Activated CD8-positive, alpha-beta memory T cell treated with anti-CD3 and anti-CD28 coated beads, Interleukin-2, amount 50 U/mL, for 1 hour (primary cell): Measurements from ENCODE around the gene CAPZA1.
"Not testable (repeated sequence)": the region's sequence is repeated elsewhere in the genome, so short reads cannot be mapped to it uniquely, and the experiment has no call there.

ENCODE experiments used
- DNase-seq: peaks from one replicate; pipeline ENCODE4 v3.0.0-alpha.2; 2020; ENCODE audit errors: extremely low read depth

The CAPZA1 gene

DNA sequence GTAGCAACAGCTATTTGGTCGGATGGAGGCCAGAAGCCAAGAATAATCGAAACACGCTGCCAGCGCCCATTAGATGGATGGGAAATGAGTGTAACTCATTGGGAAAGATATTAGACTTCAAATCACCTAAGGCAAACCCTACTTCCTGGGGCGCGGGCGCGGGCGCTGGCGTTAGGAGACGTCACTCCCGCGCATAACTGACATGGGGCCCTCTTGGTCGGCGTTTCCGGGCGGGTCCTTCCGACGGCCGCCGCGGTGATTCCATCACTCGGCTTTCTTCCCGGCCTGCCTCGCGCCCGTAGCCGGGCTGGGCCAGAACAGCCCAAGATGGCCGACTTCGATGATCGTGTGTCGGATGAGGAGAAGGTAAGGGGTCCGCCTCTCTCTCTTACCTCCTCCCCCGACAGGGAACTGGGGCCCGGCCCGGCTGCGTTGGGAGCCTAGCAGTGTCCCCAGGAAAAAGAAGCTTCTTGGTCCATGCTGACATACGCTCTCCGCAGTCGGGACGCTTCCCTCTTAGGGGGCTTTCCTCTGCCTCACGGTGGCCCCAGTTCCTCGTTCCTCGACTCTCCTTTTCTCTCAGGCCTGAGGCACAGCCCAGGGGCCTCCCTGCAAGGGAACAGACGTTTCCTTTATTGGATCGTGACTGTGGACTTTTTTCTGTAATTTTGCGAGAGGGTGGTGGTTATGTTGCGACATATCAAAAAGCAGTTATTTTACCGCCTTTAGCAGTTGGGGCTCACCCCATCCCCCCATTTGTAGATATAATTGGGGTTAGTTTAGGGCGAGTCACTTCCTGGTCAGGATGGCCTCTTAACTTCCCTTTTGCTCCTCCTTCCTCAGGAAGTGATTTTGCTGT lies at the start of gene CAPZA1:
Gene CAPZA1 (plus strand): TSS at position 315 of the 859 bp plus-strand sequence. CDS start 13 bp downstream, at position 328.
- DNase-seq: peak; percentile 81

DNA sequence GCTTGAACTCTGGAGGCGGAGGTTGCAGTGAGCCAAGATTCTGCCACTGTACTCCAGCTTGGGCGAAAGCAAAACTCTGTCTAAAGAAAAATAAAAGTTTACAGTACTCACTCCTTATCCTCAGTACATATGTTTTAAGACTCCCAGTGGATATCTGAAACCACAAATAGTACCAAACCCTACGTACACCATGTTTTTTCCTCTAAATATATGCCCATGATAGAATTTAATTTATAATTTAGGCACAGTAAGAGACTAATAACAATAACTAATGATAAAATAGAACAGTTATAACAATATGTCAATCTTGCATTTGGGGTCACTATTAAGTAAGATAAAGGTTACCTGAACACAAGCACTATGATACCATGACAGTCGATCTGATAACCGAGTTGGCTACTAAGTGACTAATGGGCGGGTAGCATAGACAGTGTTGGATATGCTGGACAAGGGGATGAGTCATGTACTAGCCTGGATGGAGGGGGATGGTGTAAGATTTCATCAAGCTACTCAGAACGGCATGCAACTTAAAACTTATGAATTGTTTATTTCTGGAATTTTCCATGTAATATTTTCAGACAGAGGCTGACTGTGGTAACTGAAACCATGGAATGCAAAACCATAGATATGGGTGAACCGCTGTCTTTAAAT lies 44.4 kb upstream of the CAPZA1 start:
- no peak for DNase-seq

DNA sequence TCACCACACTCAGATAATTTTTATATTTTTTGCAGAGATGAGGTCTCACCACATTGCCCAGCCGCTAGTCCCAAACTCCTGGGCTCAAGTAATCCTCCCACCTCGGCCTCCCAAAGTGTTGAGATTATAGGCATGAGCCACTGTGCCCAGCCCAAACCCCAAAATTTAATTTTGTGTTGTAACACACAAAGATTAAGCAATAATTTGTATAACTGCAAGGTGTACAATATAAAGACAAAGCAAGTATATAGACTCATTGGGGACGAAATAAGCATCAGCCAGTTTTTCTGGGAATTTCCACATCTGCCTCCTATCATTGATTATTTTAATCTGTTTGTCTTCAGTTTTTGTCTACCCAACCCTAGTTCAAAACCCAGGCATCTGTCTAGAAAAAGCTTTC lies 43.4 kb upstream of the CAPZA1 start:
- no peak for DNase-seq

- no peak for DNase-seq
These were observed 39.7 kb upstream of the CAPZA1 start for GRCh38 chr1:112579801-112580510.

- DNase-seq: no peak
These were observed 37.9 kb upstream of the CAPZA1 start for GRCh38 chr1:112581586-112582192.

- no peak for DNase-seq
These were observed 36.3 kb upstream of the CAPZA1 start for GRCh38 chr1:112583366-112583765.

DNA sequence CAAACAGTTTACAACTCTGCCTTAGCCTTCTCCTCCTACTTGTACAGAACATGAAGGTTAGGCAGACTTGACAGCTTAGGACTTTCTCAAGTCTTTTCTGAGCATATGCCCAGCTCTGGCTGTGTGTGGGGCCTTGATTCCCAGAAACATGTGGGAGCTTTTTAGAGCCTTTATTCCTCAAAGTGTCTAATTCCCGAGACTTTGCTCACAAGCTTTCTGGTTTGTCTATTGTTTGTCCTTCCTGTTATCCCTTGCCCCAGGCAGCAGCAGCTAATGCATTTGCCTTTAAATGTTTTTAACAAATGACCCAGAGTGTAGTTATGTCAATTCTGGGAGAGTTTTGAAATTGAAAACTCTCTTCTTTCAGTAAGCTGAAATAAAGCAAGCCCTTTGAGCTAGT lies 29.9 kb upstream of the CAPZA1 start:
- DNase-seq: no peak

DNA sequence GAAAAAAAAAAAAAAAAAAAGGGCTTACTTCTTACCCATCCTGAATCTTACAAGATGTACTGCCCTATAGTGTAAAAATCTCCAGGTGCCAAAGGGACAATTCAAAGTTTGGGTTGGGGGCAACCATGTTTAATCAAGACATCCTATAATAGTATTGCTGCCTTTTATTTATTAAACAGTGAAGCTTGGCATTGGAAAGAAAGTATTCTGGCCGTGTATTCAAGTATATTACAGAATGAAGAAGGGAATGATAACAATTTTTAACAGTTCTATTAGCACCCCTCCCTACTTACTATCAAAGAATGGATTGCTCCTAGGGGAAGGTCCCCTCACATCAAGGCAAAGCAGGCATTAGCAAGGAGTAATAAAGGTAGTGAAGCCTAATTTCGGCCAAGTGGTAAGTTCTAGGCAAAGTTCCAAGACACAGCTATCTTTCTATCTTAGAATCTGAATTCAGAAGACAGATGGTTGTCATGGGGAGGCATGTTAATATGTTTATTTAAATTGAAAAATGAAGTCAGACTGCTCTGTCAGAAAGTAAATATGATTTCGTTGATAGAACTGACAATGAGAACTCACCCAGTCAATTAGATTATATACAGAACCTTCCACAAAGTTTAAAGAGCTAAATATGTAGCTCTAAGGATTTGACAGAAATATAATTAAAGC lies 25.3 kb upstream of the CAPZA1 start:
- no peak for DNase-seq

DNA sequence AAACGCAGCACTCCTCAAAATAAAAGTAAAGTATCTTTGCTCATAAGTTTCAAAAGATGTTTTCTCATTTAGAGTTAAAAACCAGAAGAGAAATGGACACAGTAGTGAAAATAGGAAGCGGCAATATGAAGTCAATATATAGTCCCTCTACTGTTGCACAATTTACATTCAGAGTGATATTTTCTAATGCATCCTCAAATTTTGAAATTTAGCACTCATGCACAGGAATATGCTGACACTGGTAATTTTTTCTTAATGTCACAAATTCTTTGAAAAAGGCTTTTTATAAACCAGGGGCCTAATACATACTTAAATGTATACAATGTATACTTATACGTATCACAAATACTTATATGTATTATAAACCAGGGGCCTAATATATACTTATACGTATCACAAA lies 20.2 kb upstream of the CAPZA1 start:
- DNase-seq: no peak

GRCh38 chr1:112603012-112603411 lies 16.6 kb upstream of the CAPZA1 start:
- DNase-seq: no peak

DNA sequence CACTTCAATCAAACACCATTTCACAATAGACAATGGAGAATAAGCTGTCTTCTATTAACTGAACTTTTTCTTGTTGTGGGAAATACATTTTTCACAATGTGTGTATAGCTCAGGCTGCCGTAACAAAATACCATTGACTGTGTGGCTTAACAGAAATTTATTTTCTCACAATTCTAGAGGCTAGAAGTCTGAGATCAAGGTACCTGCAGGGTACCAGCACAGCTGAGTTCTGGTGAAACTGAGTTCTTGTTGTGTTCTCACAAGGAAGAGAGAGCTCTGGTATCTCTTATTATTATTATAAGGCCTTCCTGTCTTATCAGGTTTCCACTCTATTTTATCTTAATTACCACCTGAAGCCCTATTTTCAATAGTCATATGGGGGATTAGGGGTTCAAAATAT lies 16.1 kb upstream of the CAPZA1 start:
- no peak for DNase-seq

DNA sequence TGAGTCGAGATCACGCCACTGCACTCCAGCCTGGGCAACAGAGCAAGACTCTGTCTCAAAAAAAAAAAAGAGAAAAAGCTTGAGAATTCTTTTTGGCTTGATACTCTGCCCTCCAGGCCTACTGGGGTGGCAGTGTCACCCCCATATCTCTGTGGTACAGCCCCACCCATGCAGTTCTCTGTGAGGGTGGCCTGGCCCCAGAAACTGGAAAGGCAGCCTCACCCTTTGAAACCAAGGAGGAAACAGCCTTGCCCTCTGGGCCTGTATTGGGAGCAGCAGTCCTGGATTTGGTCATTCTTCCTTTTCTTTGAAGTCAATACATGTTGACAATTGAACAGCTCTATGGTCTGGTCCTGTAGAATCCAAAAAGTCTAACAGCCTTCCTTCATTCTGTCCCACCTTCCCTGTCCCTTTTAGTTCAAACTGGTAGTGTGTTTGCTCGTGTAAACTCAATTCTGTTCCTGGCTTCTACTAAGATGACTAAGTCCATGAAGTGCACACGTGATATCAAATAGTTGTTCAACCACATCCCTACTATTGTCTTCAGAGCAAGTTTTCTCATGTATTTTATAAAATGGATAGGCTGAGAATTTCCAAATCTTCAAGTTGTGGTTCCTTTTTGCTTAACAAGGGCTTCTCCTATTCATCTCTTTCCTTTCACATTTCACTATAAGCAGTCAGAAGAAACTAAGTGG lies 13.9 kb upstream of the CAPZA1 start:
- DNase-seq: no peak

DNA sequence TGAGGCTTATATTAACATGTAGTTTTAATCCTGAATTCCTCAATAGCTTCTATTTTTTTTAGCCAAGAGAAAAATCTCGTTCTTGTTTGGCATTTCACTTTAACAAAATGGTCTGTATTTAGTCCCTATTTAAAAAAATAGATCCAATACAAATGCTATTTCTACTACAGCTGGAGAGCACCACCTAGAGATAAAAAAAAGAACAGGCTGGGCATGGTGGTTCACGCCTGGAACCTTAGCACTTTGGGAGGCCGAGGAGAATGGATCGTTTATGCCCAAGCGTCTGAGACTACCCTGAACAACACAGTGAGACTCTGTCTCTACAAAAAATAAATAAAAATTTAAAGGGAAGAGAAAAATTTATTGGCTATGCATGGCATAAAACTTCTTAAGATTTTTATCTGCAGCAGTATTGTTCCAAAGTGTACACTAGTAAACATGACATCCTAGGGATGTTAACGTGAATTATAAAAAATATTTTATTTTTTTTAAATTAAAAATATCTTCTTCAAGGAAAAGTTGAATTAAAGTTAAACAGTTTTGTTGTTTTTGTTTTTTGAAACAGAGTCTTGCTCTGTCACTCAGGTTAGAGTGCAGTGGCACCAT lies 5.1 kb upstream of the CAPZA1 start:
- DNase-seq: no peak

GRCh38 chr1:112618114-112618720 lies 1.4 kb upstream of the CAPZA1 start:
- DNase-seq: peak; percentile 27

GRCh38 chr1:112618721-112619517 lies 713 bp upstream of the CAPZA1 start, which contains the start of gene ST7L:
Gene ST7L, minus strand, starts transcription at chr1:112619141. Its CDS starts 28 bp downstream, at chr1:112619113.
- DNase-seq: peak; percentile 24

DNA sequence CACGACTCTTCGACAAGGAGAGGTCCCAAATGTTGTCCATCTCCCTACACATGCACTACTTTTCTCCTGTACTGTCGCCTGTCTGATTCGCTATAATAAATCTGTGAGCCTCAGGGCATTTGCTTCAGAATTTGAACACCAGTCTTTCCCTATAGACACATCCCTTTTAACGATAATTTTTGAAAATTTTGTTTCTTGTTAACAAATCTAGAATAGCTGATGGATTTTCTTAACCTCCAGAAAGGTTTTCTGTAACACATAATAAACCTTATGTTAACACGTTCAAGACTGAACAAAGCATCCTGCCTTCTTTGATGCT lies 704 bp downstream of the CAPZA1 start:
- DNase-seq: no peak

DNA sequence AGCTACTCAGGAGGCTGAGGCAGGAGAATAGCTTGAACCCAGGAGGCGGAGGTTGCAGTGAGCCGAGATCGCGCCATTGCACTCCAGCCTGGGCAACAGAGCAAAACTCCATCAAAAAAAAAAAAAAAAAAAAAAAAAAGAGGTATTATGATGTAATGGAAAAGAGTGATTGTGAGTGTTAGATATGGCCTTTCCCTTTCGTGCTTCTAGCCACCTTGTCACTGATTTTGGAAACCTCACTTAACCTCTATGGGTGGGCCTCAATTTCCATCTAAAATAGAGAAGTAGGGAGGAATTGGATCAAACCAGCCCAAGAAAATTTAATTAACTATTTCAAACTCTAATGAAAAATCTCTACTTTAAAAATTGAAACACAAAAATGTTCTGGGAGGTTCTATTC lies 4.9 kb downstream of the CAPZA1 start:
- DNase-seq: not testable (repeated sequence)

DNA sequence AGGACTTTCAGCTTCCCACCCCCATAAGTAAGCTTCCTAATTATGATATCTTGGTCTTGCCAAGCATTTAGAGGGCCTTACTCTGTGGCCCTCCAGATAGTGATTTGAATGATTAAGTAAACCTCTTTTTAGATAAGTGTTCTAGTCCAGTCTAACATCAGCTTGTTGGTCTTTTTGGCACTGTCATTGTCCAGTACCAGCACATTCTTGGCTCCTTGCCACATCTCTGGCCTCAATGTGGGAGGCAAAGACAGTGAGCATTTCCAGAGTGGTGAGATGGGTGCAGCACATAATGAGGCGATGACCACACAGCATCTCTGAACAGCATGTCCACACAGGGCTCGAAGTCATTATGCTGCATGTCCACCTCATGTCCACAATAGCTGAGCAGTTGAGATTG lies 6.1 kb downstream of the CAPZA1 start:
- DNase-seq: no peak

DNA sequence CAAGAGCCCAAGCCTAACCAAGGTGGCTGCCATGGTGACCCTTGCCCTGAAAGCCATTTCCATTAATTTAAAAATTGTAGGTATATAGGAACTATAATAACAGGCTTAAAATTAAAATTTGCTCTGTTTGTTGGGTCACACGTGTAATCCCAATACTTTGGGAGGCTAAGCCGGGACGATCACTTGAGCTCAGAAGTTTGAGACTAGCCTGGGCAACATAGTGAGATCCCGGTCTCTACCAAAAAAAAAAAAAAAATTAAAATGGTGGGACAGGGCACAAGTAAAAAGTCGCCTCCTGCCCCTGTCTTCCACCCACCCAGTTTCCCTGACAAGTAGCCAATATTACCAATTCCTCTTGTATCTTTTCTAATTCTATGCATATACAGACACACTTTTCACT lies 6.6 kb downstream of the CAPZA1 start:
- DNase-seq: no peak
